ENCODE data around the gene KANK4.

GRCh38 chr1:62285440-62285839 is 33.8 kb downstream of the KANK4 start:
- TF ChIP-seq, protein P1, sequence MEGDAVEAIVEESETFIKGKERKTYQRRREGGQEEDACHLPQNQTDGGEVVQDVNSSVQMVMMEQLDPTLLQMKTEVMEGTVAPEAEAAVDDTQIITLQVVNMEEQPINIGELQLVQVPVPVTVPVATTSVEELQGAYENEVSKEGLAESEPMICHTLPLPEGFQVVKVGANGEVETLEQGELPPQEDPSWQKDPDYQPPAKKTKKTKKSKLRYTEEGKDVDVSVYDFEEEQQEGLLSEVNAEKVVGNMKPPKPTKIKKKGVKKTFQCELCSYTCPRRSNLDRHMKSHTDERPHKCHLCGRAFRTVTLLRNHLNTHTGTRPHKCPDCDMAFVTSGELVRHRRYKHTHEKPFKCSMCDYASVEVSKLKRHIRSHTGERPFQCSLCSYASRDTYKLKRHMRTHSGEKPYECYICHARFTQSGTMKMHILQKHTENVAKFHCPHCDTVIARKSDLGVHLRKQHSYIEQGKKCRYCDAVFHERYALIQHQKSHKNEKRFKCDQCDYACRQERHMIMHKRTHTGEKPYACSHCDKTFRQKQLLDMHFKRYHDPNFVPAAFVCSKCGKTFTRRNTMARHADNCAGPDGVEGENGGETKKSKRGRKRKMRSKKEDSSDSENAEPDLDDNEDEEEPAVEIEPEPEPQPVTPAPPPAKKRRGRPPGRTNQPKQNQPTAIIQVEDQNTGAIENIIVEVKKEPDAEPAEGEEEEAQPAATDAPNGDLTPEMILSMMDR (conservative IDR thresholded peaks at IDR 0.05) = no peak
- TF ChIP-seq EZH2 (IDR thresholded peaks at IDR 0.05; ENCODE audit: low read depth) = no peak
